Stimulated activated CD8-positive, alpha-beta memory T cell treated with anti-CD3 and anti-CD28 coated beads, Interleukin-7, amount 100 ng/mL, for 24 hours (primary cell): ENCODE results near the gene ZFR2.
A peak's percentile ranks its signal among the peaks of the same experiment; 100 is the strongest.

Experiments
- DNase-seq: peaks from one replicate; pipeline ENCODE4 v3.0.0-alpha.2; 2020; ENCODE audit warnings: low read depth

The ZFR2 gene

GRCh38 chr19:3873151-3873550 lies 4.3 kb upstream of the ZFR2 start:
- DNase-seq: no peak

- no peak for DNase-seq
These were observed 668 bp downstream of the ZFR2 start for GRCh38 chr19:3867971-3868769.

GRCh38 chr19:3866910-3867638 lies 1.8 kb downstream of the ZFR2 start:
- no peak for DNase-seq

- no peak for DNase-seq
These were observed 5.2 kb downstream of the ZFR2 start for GRCh38 chr19:3863648-3864047.

- no peak for DNase-seq
These were observed 5.9 kb downstream of the ZFR2 start for GRCh38 chr19:3862826-3863500.

- no peak for DNase-seq
These were observed 8.3 kb downstream of the ZFR2 start for GRCh38 chr19:3860499-3860898.

- DNase-seq: no peak
These were observed 11.3 kb downstream of the ZFR2 start for GRCh38 chr19:3857449-3858003.

- DNase-seq: no peak
These were observed 13.5 kb downstream of the ZFR2 start for GRCh38 chr19:3855320-3855719.

- no peak for DNase-seq
These were observed 16.1 kb downstream of the ZFR2 start for GRCh38 chr19:3852614-3853254.

- no peak for DNase-seq
These were observed 16.7 kb downstream of the ZFR2 start for GRCh38 chr19:3852177-3852511.

- DNase-seq: no peak
These were observed 17.3 kb downstream of the ZFR2 start for GRCh38 chr19:3851254-3852176.

GRCh38 chr19:3850320-3850972 lies 18.4 kb downstream of the ZFR2 start:
- DNase-seq: no peak

- DNase-seq: no peak
These were observed 19.1 kb downstream of the ZFR2 start for GRCh38 chr19:3849787-3850186.

GRCh38 chr19:3849092-3849491 lies 19.7 kb downstream of the ZFR2 start:
- DNase-seq: peak; percentile 33

- no peak for DNase-seq
These were observed 24.2 kb downstream of the ZFR2 start for GRCh38 chr19:3844596-3844995.

GRCh38 chr19:3842948-3843347 lies 25.9 kb downstream of the ZFR2 start:
- no peak for DNase-seq

GRCh38 chr19:3840804-3841203 lies 28.0 kb downstream of the ZFR2 start:
- DNase-seq: no peak

GRCh38 chr19:3839941-3840340 lies 28.9 kb downstream of the ZFR2 start:
- DNase-seq: no peak

GRCh38 chr19:3838661-3839060 lies 30.2 kb downstream of the ZFR2 start:
- no peak for DNase-seq

- no peak for DNase-seq
These were observed 30.9 kb downstream of the ZFR2 start for GRCh38 chr19:3837922-3838321.

GRCh38 chr19:3837332-3837731 lies 31.5 kb downstream of the ZFR2 start:
- DNase-seq: no peak
